Measurements from ENCODE around the gene HHAT. TPM values are rescaled to one million over a fixed set of nuclear protein-coding genes. Genes with fewer than 3 reads are reported as not detected.

HHAT gene
- total and polyA plus RNA-seq, 9 of the 15 experiments (the other 6 are each of a cell fraction or from before 2014, with no cell fraction given), result 0.07 to 0.16 (median 0.13) TPM; not detected in 1

- intact Hi-C loops (cut with micrococcal nuclease), result no loop called here
- in situ Hi-C loops (cut with MboI), result no loop called here
- POLR2A ChIA-PET, result no interaction called here
Measured at GRCh38 chr1:210335001-210335400, 6.3 kb downstream of the HHAT start.

More at GRCh38 chr1:210335001-210335400, 6.3 kb downstream of the HHAT start:
- TF ChIP-seq ILF3 (IDR thresholded peaks at IDR 0.05; ENCODE audit: borderline replicate concordance) (no peak), NFIC (IDR thresholded peaks at IDR 0.05) (no peak), GATA2 (CRISPR knock-in tag; IDR thresholded peaks at IDR 0.05) (no peak), POLR2AphosphoS5 (IDR thresholded peaks at IDR 0.05; ENCODE audit: control insufficient read depth, insufficient read depth, low read depth, low read length) (no peak), DIDO1 (tag; IDR thresholded peaks at IDR 0.05; ENCODE audit: low read depth) (no peak), ARHGAP35 (IDR thresholded peaks at IDR 0.05; ENCODE audit: partially characterized antibody) (no peak)
- TF ChIP-seq, protein P1, sequence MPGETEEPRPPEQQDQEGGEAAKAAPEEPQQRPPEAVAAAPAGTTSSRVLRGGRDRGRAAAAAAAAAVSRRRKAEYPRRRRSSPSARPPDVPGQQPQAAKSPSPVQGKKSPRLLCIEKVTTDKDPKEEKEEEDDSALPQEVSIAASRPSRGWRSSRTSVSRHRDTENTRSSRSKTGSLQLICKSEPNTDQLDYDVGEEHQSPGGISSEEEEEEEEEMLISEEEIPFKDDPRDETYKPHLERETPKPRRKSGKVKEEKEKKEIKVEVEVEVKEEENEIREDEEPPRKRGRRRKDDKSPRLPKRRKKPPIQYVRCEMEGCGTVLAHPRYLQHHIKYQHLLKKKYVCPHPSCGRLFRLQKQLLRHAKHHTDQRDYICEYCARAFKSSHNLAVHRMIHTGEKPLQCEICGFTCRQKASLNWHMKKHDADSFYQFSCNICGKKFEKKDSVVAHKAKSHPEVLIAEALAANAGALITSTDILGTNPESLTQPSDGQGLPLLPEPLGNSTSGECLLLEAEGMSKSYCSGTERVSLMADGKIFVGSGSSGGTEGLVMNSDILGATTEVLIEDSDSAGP (CRISPR knock-in tag; IDR thresholded peaks at IDR 0.05), result no peak
- no peaks in the 10 kb centered on the region for H3K9me1 ChIP-seq (ENCODE audit: control insufficient read depth, insufficient read depth, low read length)
- FAIRE-seq (no peak), DNase-seq (ENCODE audit: extremely low read depth in 1 of 4, low spot score in 3 of 4) (no peak), ATAC-seq (no peak)
- no peak overlapping the region for H3K4me2 ChIP-seq (ENCODE audit: insufficient read depth, low read length)
- no peaks in the 10 kb centered on the region; a peak in 1 of 5 replicates for H3K27me3 ChIP-seq (ENCODE audit: control insufficient read depth in 2 of 2, insufficient read depth in 2 of 2, low read length in 2 of 2)
- H3K9me3 ChIP-seq (replicated peaks; ENCODE audit: control insufficient read depth, insufficient read depth, low read depth, low read length), result no peaks in the 10 kb centered on the region
- WGBS (ENCODE audit: insufficient coverage, low coverage, missing lambda C conversion rate), result 0% methylated on average over 2 of the region's 2 CpGs
- H3K36me3 ChIP-seq (ENCODE audit: control insufficient read depth, insufficient read depth, low read length), result no peaks in the 10 kb centered on the region
- H4K20me1 ChIP-seq (replicated peaks; ENCODE audit: control insufficient read depth, insufficient read depth, low read length), result no peaks in the 10 kb centered on the region
- CTCF ChIA-PET (ENCODE audit: low intra/inter-chr PET ratio), result no interaction called here
- no peak overlapping the region for H3K4me3 ChIP-seq
- H3K27ac ChIP-seq (ENCODE audit: extremely low read depth, low read depth, low read length), result no peak overlapping the region
- 0 out of 5 replicates have a peak, but pooled peaks cover 0 to 2% of the 10 kb centered on the region in 2 experiments for H3K4me1 ChIP-seq (replicated peaks in 1 of 2; ENCODE audit: control insufficient read depth in 2 of 2, insufficient read depth in 2 of 2, low read length in 2 of 2)
- BruUV-seq (replicated peaks), result no TSS peak
- no peak overlapping the region for H3K9ac ChIP-seq (ENCODE audit: insufficient read depth in 1 of 2, low read depth in 2 of 2, low read length in 2 of 2)
- H2AFZ ChIP-seq (ENCODE audit: low read depth, low read length), result no peak overlapping the region
- no peaks in the 10 kb centered on the region for H3K79me2 ChIP-seq (ENCODE audit: control insufficient read depth, insufficient read depth, low read length)
